Activated CD4-positive, alpha-beta T cell treated with anti-CD3 and anti-CD28 coated beads, Interleukin-2, amount 50 U/mL, for 24 hours (primary cell): ENCODE results near the gene CERS3.

ENCODE experiments used
- DNase-seq, 2 donors: peaks; one replicate each; pipeline ENCODE4 v3.0.0-alpha.2; 2020; ENCODE audit warnings: low read depth in 1 of 2, low spot score in 1 of 2

Gene CERS3

DNA sequence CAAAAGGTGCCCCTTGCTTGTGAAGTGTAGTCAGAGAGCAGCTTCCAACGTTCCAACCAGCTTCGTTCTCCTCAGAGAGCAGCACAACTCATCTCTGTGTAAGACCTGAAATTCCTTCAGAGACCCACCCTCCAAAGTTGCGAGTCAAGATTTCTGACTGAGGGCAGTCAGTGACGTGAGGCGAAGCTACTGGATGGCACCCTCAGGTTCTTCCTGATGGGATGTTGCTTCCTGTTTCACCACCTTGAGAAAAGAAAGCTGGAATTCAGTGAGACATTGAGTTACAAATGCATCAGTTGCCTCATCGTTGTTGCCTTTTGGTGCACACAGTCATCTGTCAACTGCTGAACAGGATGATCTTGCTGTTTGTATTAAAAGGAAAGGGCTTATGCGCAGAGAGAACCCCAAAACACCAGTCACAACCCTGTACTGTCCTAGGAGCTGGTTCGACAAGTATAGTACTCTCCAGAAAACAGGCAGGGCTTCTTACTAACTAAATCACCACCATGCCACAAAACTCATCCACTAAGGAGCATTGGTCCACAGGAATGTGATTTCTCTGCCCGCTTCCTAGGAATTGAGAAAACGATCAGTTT, at the start of gene CERS3:
TSS of gene CERS3 (minus strand) at position 118 of the 596 bp plus-strand sequence. CDS start 27,101 bp downstream, outside the sequence.
- DNase-seq = no peak

DNA sequence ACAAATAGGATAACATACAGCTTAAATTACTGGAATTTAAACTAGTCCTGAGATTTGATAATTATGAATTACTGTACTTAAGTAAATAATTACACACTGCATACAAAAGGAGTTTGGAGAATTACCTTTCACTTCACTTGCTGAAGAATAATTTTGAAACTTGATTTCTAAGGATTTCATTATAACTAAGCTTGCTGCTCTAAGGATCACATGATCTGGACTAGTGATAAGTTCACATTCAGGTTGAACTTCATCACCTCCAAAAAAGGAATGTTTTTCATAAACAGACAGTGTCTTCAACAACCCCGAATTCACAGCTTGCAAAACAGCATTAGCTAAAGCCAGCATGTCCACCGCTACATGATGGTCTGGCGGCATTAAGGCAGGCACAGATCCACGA, 44.8 kb upstream of the CERS3 start:
- no peak for DNase-seq

DNA sequence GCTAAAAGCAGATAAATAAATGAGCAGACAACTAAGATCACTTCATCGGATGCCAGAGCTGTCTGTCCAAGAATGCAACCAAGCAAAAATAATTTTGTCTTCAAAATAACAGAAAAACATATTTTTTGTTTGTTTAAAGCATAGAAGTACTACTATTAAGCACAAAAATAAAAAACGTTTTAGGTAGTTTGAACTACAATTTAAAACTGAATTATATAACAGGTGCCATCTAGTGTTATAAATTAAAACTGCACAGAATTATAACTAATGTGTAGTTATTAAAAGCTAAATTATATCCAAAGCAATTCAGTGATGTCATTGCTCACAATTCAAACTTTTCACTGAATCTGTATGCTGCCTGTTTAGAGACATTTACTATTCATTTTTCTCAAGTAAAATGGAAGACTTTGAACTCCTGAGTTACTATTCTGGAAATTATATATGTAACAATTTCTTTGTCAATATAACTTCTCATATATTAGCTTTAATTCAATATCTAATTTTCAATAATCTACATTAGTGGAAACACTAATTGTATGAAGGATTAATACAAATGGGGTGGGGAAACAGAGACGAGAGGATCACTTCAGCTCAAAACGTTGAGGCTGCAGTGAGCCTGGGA, 43.7 kb upstream of the CERS3 start:
- DNase-seq = no peak

DNA sequence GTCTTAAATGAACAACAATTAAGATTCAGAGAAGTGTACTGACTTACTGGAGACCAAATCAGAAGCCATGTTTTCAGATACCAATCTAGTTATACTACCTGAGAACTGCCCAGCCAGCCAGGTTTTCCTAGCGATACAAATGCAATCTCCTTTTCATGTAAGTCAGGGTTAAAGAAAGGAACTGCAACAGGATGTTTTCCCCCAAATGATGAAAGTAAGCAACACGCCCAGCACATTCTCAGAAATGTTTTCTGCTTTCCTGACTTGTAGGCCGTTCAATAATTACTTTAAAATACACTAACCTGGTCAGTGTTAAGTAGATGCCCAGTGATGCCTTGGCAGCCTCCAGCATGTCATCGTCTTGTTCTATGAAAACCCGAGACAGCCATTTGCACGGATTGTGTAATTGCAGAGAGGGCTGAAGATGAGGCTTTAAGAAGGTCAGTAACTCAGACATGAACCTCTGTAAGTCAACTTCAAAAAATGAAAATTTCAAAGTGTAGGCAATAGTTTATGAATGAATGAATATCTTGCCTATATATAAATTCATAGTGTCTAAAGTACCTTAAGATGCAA, 42.9 kb upstream of the CERS3 start:
- DNase-seq = no peak

DNA sequence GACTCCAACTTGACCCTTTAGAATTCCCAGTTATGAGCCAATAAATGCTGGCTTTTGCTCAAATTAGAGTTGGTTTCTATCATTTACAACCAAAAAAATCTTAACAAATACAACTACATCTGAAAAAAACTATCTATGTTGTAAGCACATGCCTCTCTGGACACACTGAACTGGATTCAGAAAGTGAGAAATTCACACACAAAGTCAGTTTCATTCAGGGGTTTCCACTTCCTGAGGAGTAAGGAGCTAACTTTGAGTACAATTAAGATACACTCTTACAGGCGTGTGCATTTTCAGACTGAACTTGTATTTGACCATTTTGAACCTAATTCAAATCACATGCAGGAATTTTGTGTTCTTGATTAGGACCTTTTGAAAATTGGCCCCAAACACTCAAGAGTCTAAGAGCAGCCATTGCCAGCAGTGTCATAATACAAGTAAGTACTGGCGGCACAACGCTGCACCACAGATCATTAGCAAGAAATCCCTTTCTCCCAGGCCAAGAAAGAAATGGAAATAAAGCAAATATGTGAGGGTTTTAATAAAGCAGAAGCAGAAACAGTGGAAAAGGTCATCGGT, 42.1 kb upstream of the CERS3 start:
- DNase-seq = no peak

DNA sequence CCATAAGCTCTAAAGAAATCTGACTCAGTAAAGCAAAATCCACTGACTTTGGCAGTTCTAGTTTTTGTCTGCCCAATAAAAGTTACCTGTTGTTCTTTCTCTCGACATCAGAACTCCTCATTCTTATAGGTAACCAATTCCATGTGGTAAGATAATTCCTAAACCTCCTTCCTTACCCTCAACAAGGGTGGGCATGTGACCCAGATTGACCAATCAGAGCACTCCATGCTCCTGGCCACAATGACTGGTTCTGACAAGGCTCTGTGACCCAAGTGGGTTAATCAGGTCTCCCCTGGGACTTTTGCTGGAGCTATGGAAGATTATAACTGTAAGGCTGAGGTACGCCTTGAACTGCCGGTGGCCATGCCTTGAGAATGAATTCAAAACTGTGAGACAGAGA, 41.5 kb upstream of the CERS3 start:
- no peak for DNase-seq

DNA sequence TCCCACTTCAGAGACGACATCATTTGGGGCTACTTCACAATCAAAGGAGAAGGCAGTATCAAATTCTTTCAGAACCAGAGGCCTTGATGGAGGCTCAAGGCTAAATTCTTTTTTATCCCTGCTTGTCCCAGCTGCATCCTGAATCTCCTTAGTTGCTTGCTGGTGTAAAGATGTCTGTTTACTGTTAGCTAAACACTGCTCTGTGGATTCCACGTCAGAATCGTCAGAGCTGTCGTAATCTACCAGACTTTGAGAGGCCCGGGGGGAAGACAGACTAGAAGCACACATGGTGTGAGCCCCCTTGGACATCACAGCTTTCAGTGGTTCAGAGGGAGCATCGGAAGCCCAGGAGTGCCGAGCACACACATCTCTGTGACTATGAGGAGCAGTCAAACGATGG, 40.6 kb upstream of the CERS3 start:
- DNase-seq = no peak

DNA sequence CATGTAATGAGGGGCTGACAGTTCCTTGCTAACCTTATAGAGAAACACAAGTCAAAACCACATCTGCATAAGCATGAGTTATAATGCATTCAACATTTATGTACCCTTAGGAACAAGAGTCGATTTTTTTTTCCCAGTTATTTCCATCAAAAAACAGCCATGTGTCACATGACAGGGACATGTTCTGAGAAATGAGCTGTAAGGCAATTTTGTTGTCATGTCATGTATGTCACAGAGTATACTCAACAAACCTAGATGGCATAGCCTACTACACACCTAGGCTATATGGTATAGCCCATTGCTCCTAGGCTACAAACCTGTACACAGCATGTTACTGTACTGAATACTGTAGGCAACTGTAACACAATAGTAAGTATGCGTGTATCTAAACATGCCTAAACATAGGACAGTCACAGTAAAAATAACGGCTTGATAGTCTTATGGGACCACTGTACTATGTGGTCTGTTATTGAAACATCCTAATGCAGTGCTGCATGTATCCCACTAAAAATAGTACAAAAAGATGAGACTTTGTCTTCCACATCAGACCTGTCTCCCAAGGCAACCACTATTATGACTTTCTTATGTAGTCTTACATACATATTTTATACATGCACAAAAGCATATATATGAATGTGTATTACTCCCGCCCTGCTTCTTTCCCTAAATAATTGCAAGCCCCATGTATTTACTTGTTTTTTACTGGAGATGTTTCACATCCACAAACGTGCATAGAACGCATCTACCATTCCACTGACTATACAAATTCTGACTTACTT, 38.3 kb upstream of the CERS3 start:
- no peak for DNase-seq

DNA sequence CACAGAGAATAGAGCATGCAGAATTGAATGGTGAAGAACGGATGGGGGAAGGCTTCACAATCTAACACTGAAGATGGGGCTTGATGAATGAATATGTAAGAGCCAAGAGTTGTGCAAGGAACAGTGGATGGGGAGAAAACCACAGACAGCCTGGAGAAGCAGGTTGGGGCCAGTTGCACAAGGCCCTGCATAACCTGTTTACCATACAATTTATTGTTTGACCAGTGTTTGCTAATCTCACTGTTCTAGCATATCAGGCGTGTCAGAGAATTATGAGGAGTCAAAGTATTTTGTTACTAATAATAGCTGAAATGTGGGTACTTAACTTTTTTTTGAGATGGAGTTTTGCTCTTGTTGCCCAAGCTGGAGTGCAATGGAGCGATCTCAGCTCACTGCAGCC, 36.8 kb upstream of the CERS3 start:
- no peak for DNase-seq

DNA sequence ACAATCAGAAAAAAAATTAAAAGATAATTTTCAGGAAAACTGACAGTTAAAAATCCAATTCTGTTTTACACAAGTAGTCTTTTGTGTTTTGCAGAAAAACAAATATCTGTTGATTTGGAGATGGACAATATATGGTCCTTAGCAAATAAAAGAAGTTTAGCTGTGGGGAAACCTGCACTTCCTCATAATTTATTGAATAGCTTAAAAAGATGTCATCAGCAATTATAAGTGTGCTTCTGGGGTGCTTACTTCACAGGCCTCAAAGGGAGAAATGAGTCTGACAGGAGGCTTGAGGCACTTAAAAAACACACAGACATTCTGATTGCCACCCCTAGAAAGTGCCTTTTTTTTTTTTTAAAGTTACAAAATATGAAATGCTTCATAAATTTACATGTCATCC, 31.6 kb upstream of the CERS3 start:
- DNase-seq = no peak

DNA sequence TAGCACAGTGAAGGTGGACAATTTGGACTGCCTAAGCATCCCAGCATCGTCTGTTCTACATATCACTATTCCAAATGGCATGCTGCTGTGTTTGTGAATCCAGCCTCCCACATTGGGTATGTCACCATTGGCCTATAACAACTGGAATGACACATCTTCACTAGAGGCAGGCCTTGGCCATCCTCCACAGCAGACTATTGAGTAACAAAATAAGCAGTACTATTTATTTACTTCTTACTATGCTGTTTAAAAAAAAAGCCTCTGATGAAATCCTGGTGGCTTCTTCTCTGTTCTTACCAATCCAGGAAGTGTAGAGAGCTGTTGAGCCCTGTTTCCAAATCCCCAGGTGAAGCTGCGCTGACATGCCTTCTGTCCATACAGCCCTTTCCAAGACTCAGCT, 30.6 kb upstream of the CERS3 start:
- DNase-seq = no peak

DNA sequence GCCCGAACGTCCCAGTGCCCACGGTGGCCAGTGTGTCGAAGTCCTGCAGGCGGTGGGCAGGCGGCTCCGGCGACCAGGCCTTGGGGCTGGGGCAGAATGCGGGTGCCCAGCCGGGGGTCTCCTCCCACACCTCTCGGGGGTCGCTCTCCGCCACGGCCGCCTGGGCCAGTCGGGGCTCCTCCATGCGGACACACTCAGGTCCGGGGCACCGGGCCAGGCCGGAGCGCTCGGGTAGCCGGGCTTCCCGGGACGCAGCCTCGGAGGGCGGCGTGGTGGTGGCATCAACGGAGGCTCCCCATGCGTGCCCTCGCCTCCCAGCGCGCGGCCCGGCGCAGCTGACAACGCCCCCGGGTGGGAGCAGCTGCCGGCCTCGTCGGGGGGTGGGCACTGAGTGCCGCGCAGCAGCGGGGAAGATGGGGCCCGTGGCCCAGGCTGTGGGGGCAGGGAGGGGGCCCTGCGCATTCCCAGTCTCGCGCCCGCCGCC, 30.1 kb upstream of the CERS3 start:
- no peak for DNase-seq

DNA sequence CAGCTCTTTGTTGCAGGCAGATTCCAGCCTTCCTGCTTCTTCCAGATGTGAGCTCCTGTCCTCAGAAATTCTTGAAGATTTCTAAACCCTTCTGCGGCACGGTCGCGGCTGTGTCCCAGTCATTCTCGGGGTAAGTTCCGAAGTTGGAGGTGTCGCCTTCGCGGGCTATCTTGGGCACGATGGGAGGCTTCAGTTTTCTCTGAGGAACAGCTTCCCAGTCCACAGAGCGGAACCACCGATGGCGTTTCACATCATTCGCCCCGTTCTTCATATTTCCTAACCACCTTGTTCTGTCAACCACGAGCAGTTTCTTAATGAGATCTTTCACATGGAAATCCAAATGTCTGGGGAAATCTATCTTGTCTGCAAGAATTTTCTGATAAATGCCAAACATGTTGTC, 24.7 kb upstream of the CERS3 start:
- DNase-seq = no peak

DNA sequence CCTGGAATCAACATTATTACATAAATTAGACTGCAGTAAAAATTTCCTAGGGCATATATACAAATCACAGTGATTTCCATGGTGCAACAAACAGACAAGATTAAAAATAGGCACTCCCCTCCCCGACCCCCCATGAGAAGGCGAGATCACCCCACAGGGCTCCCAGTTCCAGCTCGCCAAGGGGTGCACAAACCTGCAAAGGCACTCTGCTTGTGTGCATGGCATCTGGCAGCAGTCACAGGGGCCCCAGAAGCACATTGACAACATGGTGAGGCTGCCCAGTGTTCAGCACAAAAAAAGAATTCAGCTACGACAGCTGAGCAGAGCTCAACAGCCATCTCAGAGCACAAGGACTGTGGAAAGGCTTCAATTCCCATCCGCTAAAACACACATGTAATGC, 19.2 kb upstream of the CERS3 start:
- DNase-seq = no peak

DNA sequence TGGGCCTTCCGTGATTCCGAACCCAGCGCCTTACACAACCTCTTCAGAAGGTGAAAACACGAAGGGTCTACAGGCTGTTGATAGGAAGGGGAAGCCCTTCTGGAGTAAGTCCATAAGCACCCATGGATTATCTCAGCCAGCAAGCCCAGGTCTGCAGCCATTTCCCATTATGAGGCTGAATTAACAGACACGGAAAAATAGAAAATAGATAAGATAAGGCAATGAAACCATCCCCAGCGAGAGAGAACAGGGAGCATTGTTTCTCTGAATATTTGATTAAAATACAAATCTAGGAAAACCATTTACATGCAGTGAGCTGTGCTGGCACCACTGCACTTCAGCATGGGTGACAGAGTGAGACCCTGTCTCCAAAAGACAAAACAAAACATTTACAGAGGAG, 16.2 kb upstream of the CERS3 start:
- no peak for DNase-seq

DNA sequence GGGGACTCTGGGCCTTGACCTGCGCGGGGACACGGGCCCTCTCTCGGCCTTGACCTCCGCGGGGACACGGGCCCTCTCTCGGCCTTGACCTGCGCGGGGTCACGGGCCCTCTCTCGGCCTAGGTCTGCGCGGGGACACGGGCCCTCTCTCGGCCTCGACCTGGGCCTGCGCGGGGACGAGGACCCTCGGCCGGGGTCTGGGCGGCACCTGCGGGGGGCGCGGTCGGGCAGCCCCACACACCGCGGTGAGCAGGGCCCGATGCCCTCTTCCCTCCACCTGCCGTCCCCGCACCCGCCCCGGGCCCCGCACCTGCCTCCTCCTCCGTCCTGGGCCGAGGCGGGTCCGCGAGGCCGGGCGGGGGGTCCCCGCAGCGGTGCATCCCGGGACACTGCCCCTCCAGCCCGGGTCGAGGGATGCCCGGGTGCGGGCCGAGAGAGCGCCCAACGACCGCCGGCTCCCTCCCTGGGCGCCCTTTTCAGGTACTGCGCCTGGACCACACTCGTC, 15.6 kb upstream of the CERS3 start:
- DNase-seq = no peak

DNA sequence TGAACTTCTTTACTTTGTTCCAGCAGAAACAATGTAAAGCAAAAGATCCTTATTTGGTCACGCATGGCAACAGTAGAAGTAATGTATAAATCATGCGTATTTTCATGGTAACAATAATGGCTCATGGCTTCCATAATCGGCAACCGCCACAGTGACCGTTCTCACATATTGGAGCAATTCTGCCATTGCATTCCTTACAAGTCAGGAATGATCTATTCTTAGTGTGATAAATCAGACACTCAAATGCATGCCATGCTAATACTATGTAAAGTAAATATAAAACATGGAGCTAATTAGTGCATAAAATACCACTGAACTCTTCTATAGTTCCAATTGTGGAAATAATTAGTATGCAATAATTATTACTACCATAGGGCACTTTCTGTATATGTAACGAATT, 13.5 kb upstream of the CERS3 start:
- no peak for DNase-seq

DNA sequence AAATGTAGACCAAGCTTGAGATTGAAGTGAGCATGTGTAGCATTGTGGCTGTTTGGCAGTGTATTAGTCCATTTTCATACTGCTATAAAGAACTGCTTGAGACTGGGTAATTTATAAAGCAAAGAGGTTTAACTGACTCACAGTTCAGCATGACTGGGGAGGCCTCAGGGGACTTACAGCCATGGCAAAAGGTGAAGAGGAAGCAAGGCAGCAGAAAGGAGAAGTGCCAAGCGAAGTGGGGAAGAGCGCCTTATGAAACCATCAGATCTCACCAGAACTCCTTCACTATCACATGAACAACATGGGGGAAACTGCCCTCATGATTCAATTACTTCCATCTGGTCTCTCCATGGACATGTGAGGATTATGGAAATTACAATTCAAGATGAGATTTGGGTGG, 8.6 kb upstream of the CERS3 start:
- no peak for DNase-seq

DNA sequence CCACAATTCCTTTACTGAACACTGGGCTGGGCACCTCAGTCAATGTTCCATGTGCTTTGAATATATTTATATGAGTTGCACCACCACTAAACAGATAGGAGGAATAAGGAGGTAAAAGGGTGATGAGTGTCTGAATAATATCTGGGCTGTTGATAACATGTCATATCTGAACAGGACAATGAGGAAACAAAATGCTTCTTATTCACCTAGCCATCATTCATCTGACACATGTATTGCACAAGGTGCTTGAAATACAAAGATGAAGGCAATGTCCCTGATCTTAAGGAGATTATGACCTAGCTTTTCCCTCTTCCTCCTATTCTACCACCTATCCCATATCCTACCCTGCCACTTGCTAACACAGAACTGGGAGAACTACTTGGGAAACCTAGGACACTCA, 8.0 kb upstream of the CERS3 start:
- DNase-seq = no peak

DNA sequence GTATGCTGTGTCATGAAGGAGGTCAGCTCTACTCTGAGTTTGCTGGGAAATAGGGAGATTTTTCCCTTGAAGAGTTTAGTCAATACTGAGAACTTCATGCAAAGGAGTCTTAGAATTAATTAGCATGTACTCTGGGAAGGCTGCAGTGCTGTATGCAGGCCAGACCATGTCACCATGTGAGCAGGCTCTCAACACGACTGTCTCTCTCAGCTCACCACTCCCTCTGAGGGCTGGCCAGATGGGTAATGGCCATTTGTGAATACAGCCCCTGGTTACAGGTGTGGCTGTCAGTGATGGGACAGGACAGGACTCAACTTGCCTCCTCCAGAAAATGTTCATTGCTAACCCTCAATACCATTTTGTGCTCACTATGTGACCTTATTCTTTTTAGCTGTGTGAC, 5.1 kb upstream of the CERS3 start:
- no peak for DNase-seq

DNA sequence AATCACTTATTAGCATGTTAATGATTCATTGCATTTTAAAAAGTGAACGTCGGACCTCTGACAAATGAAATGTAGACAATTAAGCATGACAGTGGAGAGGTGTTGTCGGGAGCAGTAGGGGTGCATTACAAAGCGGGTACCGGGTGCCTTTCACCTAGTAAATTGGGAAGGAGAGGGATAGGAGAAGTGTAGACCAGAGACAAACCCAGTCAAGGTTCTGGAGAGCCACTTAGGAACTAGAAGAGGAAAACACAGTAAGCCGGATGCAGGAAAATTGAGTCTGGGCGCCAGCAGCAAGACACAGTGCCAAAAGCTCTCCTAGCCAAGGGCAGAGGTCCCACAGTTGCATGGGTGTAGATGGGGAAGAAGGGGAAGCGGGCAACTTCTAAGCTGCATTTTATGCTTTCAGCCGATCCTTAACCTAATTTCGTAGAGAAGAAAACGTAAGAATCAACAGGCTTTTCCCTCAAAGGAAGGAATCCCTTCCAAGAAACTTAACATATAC, 3.1 kb upstream of the CERS3 start:
- DNase-seq = no peak
